CD4-positive, alpha-beta T cell treated with Interleukin-10 for 1 hour (primary cell): ENCODE data around the gene LRFN2.

Source experiments
- DNase-seq: peaks from one replicate; pipeline ENCODE4 v3.0.0-alpha.2; 2020

The LRFN2 gene

GRCh38 chr6:40509716-40510260 is 77.4 kb downstream of the LRFN2 start:
- DNase-seq = no peak

DNA sequence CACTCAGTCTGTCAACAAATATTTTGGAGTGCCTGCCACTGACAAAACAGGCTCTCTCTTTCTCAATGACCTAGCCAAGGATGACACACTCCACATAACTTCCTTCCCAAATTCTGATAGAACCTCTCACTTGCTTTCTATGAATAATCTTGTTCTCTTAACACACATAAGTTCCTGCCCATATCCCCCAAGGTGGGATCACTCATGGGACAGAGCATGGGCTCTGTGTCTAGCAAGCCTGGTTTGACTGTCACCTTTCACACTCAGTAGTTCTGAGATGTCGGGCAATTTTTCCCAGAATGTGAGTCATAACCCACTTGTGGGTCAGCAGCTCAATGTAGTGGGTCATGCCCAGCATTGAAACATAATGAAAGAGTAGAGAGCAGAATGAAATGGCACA is 78.1 kb downstream of the LRFN2 start:
- DNase-seq = no peak

GRCh38 chr6:40506954-40507353 is 80.2 kb downstream of the LRFN2 start:
- DNase-seq = no peak

- no peak for DNase-seq
Measured at GRCh38 chr6:40505191-40505810, 81.9 kb downstream of the LRFN2 start.

- DNase-seq = no peak
Measured at GRCh38 chr6:40504274-40504673, 82.9 kb downstream of the LRFN2 start.

- no peak for DNase-seq
Measured at GRCh38 chr6:40500227-40500626, 86.9 kb downstream of the LRFN2 start.

- no peak for DNase-seq
Measured at GRCh38 chr6:40499215-40499614, 87.9 kb downstream of the LRFN2 start.

GRCh38 chr6:40498148-40498547 is 89.0 kb downstream of the LRFN2 start:
- no peak for DNase-seq

DNA sequence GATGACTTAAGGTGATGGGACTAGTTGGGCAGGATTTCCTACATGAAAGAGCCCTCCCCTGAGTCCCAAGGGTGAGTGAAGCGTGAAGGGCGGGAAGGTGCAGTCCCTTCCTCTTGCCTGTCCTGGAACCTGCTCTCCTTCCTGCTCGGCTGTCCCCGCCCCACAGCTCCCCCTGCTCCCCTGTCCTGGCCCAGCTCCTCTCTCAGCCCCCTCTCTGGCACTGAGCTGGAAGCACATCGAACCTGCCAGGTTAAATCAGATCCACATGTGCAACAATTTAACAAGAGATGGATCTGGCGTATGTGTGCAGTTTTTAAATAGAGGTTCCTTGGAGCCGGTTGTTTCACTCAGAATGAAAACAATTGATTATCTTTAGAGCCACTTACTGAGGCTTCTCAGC is 95.0 kb downstream of the LRFN2 start:
- DNase-seq = no peak

GRCh38 chr6:40490508-40490907 is 96.7 kb downstream of the LRFN2 start:
- DNase-seq = no peak

GRCh38 chr6:40489798-40490197 is 97.4 kb downstream of the LRFN2 start:
- no peak for DNase-seq

- DNase-seq = no peak
Measured at GRCh38 chr6:40486576-40486975, 100.6 kb downstream of the LRFN2 start.

DNA sequence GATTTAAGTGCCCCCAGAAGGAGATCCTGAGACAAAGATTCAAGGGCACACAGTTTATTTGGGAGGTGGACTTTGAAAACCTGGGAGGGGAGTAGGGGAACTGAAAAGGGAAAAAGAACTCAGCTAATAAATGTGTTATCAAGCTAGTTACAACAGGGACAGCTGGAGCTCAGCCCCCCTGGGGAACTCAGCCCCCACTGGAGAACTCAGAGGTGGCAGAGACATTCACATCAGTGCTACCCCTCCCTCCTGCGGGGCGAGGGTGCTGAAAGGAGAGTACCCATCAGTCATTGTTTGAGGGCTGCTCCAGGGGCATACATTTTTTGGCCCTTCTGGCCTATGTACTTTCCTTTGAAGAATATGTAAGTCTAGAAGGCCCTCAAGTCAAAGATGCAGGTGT is 101.4 kb downstream of the LRFN2 start:
- no peak for DNase-seq

DNA sequence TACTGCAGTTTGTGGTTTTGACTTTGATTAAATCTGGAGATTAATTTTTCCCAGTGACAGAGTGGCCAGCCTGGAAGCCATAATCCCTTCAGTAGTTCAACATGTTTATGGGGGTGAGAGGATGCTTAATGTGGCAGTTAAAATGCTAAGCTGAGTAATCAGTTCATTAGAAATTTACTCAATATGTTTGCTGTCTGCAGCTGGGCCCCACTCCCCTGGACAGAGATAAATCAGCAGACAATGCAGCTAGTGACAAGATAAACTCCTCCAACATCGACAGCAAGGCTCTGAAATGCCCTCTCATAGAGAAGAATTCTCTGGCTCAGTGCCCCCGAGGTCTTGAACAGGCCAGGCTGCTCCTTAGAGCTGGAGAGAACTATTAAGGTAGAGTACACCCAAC is 101.9 kb downstream of the LRFN2 start:
- no peak for DNase-seq

GRCh38 chr6:40484066-40484465 is 103.1 kb downstream of the LRFN2 start:
- DNase-seq = no peak

DNA sequence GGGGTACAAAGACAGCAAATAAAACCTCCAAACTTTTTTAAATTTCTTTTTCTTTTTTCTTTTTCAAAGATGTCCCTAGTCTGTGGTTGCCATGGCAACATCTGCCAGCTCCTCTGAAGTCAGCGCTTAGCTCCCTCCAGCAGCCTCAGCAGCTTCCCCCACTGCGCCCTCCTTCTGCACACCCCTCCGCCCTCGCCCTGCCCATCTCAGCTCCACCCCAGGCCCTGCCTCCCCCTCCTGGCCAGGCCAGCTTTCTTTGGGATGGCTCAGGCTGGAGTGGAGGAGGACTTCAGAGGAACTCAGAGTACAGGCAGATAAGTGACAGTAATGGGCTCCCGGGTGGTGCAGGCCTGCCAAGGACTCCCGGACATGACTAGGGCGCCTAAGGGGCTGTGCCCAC is 104.6 kb downstream of the LRFN2 start:
- DNase-seq = no peak

DNA sequence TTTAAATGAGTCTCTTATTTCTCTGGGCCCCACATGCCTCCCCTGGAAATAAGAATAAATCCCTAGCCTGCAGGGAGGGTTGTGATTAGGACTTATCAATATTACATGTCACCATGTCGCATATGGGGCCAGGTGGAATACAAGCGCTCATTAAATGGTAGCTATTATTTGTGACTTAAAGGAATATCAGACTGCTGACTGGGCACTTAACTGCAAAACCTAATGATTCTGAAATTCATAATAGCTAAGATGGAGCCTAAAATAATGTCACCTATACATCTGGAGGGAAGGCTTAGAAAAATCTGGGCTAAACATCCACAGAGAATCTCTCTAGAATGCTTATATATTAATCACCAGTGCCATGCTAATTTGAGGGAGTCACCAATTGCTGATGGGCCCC is 106.5 kb downstream of the LRFN2 start:
- no peak for DNase-seq

GRCh38 chr6:40479706-40480105 is 107.5 kb downstream of the LRFN2 start:
- DNase-seq = no peak

- peak; percentile 60 for DNase-seq
Measured at GRCh38 chr6:40477246-40478126, 109.7 kb downstream of the LRFN2 start.

DNA sequence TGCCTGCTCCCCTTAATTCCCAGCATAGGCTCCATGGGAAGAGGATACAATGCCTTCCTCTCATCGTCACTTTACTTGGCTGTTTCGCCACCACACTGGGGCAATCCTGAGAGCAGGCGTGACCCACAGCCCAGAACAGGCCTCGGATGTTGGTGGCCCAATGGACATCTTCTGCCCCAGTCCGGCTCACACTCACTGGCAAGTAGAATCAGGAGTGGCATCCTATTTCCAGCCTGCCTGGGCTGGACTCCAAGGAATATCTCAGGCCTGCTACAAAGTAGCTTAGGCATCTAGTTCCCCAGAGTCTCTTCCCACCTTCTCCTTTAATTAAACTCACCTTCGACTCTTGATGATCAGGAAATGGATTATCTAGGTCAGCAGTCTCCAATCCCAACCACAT is 110.5 kb downstream of the LRFN2 start:
- DNase-seq = no peak

DNA sequence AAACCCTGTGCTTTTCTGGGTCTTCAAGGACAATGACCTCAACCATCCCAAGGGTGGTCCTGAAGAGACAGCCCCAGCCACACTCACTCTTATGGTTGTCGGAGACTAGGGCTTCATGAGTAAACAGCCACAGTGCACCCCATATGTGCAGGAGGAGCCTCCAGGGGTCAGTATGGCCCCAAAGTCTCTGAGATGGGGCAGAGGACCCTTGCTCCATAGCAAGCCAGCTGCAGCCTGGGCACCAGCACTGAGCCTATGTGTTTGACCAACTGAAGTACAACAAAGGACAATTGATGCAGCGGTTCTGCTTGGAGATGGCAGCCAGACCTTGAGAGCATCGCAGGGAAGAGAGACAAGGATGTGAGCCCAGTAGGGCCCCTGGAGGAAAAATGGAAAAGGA is 112.2 kb downstream of the LRFN2 start:
- no peak for DNase-seq

DNA sequence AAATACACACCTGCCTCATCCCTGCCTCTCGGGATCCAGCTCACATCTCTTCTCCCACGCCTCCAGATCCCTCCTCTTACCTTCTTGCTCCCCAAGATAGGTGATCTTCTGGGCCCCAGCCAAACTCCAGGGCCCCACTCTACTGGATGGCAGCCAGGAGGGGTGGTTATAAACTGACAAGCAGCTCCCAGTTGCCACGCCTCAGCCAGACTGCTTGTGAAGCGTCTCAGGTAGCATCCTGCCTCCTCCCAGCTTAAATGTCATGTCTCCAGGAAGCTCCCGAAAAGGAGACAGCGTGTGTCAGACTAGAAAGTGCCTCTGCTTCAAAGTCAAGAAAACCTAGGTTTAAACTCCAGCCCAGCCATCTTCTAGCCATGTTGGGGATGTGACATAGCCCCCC is 114.1 kb downstream of the LRFN2 start:
- DNase-seq = no peak

GRCh38 chr6:40472353-40472752 is 114.8 kb downstream of the LRFN2 start:
- no peak for DNase-seq

DNA sequence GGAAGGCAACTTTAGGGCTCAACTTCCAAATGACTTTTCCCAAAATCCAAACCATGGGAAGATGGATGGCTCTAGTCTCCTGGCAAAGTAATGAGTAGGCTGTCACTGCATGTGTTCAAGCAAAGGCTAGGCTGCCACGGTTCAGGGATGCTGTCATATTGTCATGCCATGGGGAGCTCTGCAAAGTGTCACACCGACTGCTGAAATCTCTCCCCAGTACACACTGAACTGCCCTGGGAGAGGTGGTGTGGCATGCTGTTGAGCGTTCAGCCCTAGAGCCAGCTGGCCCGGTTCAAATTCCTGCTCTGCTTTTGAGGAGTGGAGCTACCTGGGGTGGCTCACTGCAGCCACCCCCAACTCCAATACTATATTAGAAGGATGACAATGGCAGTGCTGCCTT is 115.9 kb downstream of the LRFN2 start:
- DNase-seq = no peak
